HG03378 (cell line): ENCODE measurements around the gene CCNQ.

ENCODE experiments used
- ATAC-seq: cut with Tn5 transposase; IDR thresholded peaks from one replicate; pipeline ENCODE4 v1.9.1; 2021; ENCODE audit warnings: mild to moderate bottlenecking, moderate library complexity; ENCODE audit not compliant: unreplicated experiment

Gene CCNQ

GRCh38 chrX:153578200-153578835 is 20.6 kb downstream of the CCNQ start:
- no peak for ATAC-seq

- ATAC-seq: no peak
Observed at GRCh38 chrX:153576961-153577360, 22.0 kb downstream of the CCNQ start.

GRCh38 chrX:153576239-153576870 is 22.6 kb downstream of the CCNQ start:
- ATAC-seq: no peak

- no peak for ATAC-seq
Observed at GRCh38 chrX:153573984-153574383, 25.0 kb downstream of the CCNQ start.

- ATAC-seq: no peak
Observed at GRCh38 chrX:153572601-153573000, 26.3 kb downstream of the CCNQ start.

- ATAC-seq: no peak
Observed at GRCh38 chrX:153571534-153571908, 27.4 kb downstream of the CCNQ start.

GRCh38 chrX:153569475-153569874 is 29.5 kb downstream of the CCNQ start:
- ATAC-seq: no peak

GRCh38 chrX:153568451-153569011 is 30.4 kb downstream of the CCNQ start:
- ATAC-seq: no peak

- no peak for ATAC-seq
Observed at GRCh38 chrX:153565996-153566580, 32.9 kb downstream of the CCNQ start.

- no peak for ATAC-seq
Observed at GRCh38 chrX:153564047-153564606, 34.8 kb downstream of the CCNQ start.

- no peak for ATAC-seq
Observed at GRCh38 chrX:153562546-153562945, 36.4 kb downstream of the CCNQ start.

- ATAC-seq: no peak
Observed at GRCh38 chrX:153561337-153561736, 37.6 kb downstream of the CCNQ start.

- ATAC-seq: no peak
Observed at GRCh38 chrX:153560466-153560865, 38.5 kb downstream of the CCNQ start.

- ATAC-seq: no peak
Observed at GRCh38 chrX:153560000-153560399, 38.9 kb downstream of the CCNQ start.

- no peak for ATAC-seq
Observed at GRCh38 chrX:153557618-153558355, 41.2 kb downstream of the CCNQ start.

GRCh38 chrX:153556767-153557166 is 42.2 kb downstream of the CCNQ start:
- ATAC-seq: no peak

- ATAC-seq: no peak
Observed at GRCh38 chrX:153554519-153555167, 44.3 kb downstream of the CCNQ start.

- ATAC-seq: no peak
Observed at GRCh38 chrX:153551135-153551534, 47.8 kb downstream of the CCNQ start.

- no peak for ATAC-seq
Observed at GRCh38 chrX:153549807-153550206, 49.1 kb downstream of the CCNQ start.

GRCh38 chrX:153549231-153549630 is 49.7 kb downstream of the CCNQ start:
- ATAC-seq: no peak

- ATAC-seq: no peak
Observed at GRCh38 chrX:153547195-153547594, 51.7 kb downstream of the CCNQ start.
